PC-3 (cell line): ENCODE results near the gene ASB5. TPM values are rescaled to one million over a fixed set of nuclear protein-coding genes. Genes with fewer than 3 reads are reported as not detected.

ENCODE experiments used
- ATAC-seq: fragments of 200-7000 bp; cut with Tn5 transposase; 2 replicates; pipeline ENCODE4 v1.9.1; 2020; ENCODE audit warnings: mild to moderate bottlenecking, moderate library complexity
- BruUV-seq: library from RNA; stranded (reverse); fragments of 400-500 nt; replicated peaks from 2 replicates; lab custom pipeline; 2021; lab: Mats Ljungman, UMichigan
- CTCF ChIA-PET: fragments of 300-600 bp; sonication (Branson Sonifier 250); formaldehyde crosslinking; loops from one replicate; lab custom pipeline; 2022; ENCODE audit warnings: antibody characterized with exemption; lab: Charles Lee
- POLR2A ChIA-PET: fragments of 300-600 bp; sonication (Branson Sonifier 250); formaldehyde crosslinking; loops from one replicate; lab custom pipeline; 2022; ENCODE audit warnings: antibody characterized with exemption; ENCODE audit not compliant: unreplicated experiment; lab: Charles Lee
- DNase-seq: peaks from one replicate; pipeline ENCODE4 v3.0.0-alpha.2; 2015
- H2AFZ ChIP-seq: fragments of 300-600 bp; sonication (generic); 2 replicates; pipeline ENCODE4 v1.6.0; 2016; ENCODE audit warnings: antibody characterized with exemption, low read length
- H3F3A ChIP-seq: fragments of 300-600 bp; sonication (generic); one replicate; pipeline ENCODE4 v1.6.0; 2017; ENCODE audit warnings: antibody characterized with exemption, low read length, control low read depth, mild to moderate bottlenecking; ENCODE audit not compliant: unreplicated experiment
- H3K27ac ChIP-seq: fragments of 300-600 bp; sonication (generic); 2 replicates; pipeline ENCODE4 v1.5.1; 2016; ENCODE audit warnings: mild to moderate bottlenecking, low read length
- H3K27me3 ChIP-seq: fragments of 300-600 bp; sonication (generic); 2 replicates; pipeline ENCODE4 v1.6.1; 2016; ENCODE audit warnings: low read length, mixed read lengths
- H3K36me3 ChIP-seq: fragments of 300-600 bp; sonication (generic); 2 replicates; pipeline ENCODE4 v1.6.1; 2016; ENCODE audit warnings: low read depth, mixed run types, low read length, mixed read lengths
- H3K4me1 ChIP-seq: fragments of 300-600 bp; sonication (generic); 2 replicates; pipeline ENCODE4 v1.5.1; 2016; ENCODE audit warnings: low read length; ENCODE audit not compliant: insufficient read depth
- H3K4me2 ChIP-seq: fragments of 300-600 bp; sonication (generic); 2 replicates; pipeline ENCODE4 v1.6.0; 2016; ENCODE audit warnings: low read length
- H3K4me3 ChIP-seq: fragments of 300-600 bp; sonication (generic); 2 replicates; pipeline ENCODE4 v1.5.1; 2016; ENCODE audit warnings: mild to moderate bottlenecking, low read length, mixed read lengths
- H3K79me2 ChIP-seq: fragments of 300-600 bp; sonication (generic); 2 replicates; pipeline ENCODE4 v1.6.1; 2017; ENCODE audit warnings: low read length, mixed read lengths
- H3K9ac ChIP-seq: fragments of 300-600 bp; sonication (generic); 2 replicates; pipeline ENCODE4 v1.6.0; 2016; ENCODE audit warnings: mild to moderate bottlenecking, low read length
- H3K9me2 ChIP-seq: fragments of 300-600 bp; sonication (generic); replicated peaks from 2 replicates; pipeline ENCODE4 v1.6.1; 2016; ENCODE audit warnings: mixed run types, low read length, mixed read lengths
- H3K9me3 ChIP-seq: fragments of 300-600 bp; sonication (generic); 2 replicates; pipeline ENCODE4 v1.6.1; 2016; ENCODE audit warnings: low read length, mixed read lengths
- H4K20me1 ChIP-seq: fragments of 300-600 bp; sonication (generic); 2 replicates; pipeline ENCODE4 v1.6.1; 2016; ENCODE audit warnings: low read length, mixed read lengths
- CTCF ChIP-seq: fragments of 300-600 bp; sonication (generic); conservative IDR thresholded peaks from 2 replicates; pipeline ENCODE4 v1.5.1; 2017; ENCODE audit warnings: antibody characterized with exemption, low read depth, mild to moderate bottlenecking, low read length
- EZH2 ChIP-seq: fragments of 300-600 bp; sonication (generic); IDR thresholded peaks from one replicate; pipeline ENCODE4 v1.6.1; 2017; ENCODE audit warnings: antibody characterized with exemption, mild to moderate bottlenecking, low read length; ENCODE audit not compliant: unreplicated experiment
- EZH2phosphoT487 ChIP-seq: fragments of 300-600 bp; sonication (generic); IDR thresholded peaks from 2 replicates; pipeline ENCODE4 v1.6.1; 2018; ENCODE audit warnings: mild to moderate bottlenecking, antibody characterized with exemption, low read length, borderline replicate concordance
- intact Hi-C: fragments of 100-400 bp; cut with micrococcal nuclease; formaldehyde crosslinking; loops from 2 replicates; pipeline ENCODE4 v1.9.0; 2023
- total RNA-seq: library from RNA; depleted of rRNA; stranded (reverse); fragments of >200 nt; gene quantifications from 2 replicates; pipeline ENCODE4 v1.2.3, GENCODE V29; 2014

Gene ASB5
- total RNA-seq, 1 experiment from 2014 or later, result not detected

- no peaks in the 10 kb centered on the region for H3K79me2 ChIP-seq
- no peak for DNase-seq
- H3K9me3 ChIP-seq, result no peaks in the 10 kb centered on the region
- ChIA-PET POLR2A (no interaction called here), CTCF (no interaction called here)
- no peak for ATAC-seq
- H3F3A ChIP-seq, result no peaks in the 10 kb centered on the region
- intact Hi-C loops, result no loop called here
- H2AFZ ChIP-seq, result no peak overlapping the region
- no peaks in the 10 kb centered on the region for H3K9me2 ChIP-seq
- no peaks in the 10 kb centered on the region for H3K36me3 ChIP-seq
- BruUV-seq, result no TSS peak
- H3K4me1 ChIP-seq, result no peaks in the 10 kb centered on the region
- H3K4me3 ChIP-seq, result no peak overlapping the region
- no peak overlapping the region for H3K27ac ChIP-seq
- no peak for TF ChIP-seq CTCF
- no peak for TF ChIP-seq EZH2phosphoT487
- no peak for TF ChIP-seq EZH2
- no peaks in the 10 kb centered on the region for H3K27me3 ChIP-seq
- H4K20me1 ChIP-seq, result no peaks in the 10 kb centered on the region
- no peak overlapping the region for H3K4me2 ChIP-seq
- no peak overlapping the region for H3K9ac ChIP-seq
Measured at GRCh38 chr4:176210579-176211296, 58.3 kb downstream of the ASB5 start.

- DNase-seq, result no peak
- Histone ChIP-seq H3K36me3 (no peaks in the 10 kb centered on the region), H3K9ac (no peak overlapping the region), H3K27me3 (no peaks in the 10 kb centered on the region), H2AFZ (no peak overlapping the region), H3K9me3 (no peaks in the 10 kb centered on the region), H3F3A (no peaks in the 10 kb centered on the region), H3K4me1 (no peaks in the 10 kb centered on the region), H3K79me2 (no peaks in the 10 kb centered on the region), H3K27ac (no peak overlapping the region), H3K4me3 (no peak overlapping the region), H3K4me2 (no peak overlapping the region), H4K20me1 (no peaks in the 10 kb centered on the region), H3K9me2 (no peaks in the 10 kb centered on the region)
- ChIA-PET POLR2A (no interaction called here), CTCF (no interaction called here)
- no peak for TF ChIP-seq CTCF
- TF ChIP-seq EZH2, result no peak
- no peak for TF ChIP-seq EZH2phosphoT487
- BruUV-seq, result no TSS peak
- intact Hi-C loops, result no loop called here
- ATAC-seq, result no peak
Measured at GRCh38 chr4:176210101-176210500, 58.9 kb downstream of the ASB5 start.

GRCh38 chr4:176209535-176209934 lies 59.5 kb downstream of the ASB5 start:
- H3K27ac ChIP-seq, result no peak overlapping the region
- no peaks in the 10 kb centered on the region for H3K9me3 ChIP-seq
- H3F3A ChIP-seq, result no peaks in the 10 kb centered on the region
- ChIA-PET POLR2A (no interaction called here), CTCF (no interaction called here)
- ATAC-seq (no peak), DNase-seq (no peak)
- no peak overlapping the region for H3K9ac ChIP-seq
- H3K4me3 ChIP-seq, result no peak overlapping the region
- no peak for TF ChIP-seq EZH2phosphoT487
- no peak for TF ChIP-seq CTCF
- no peaks in the 10 kb centered on the region for H3K27me3 ChIP-seq
- no peaks in the 10 kb centered on the region for H3K4me1 ChIP-seq
- no peaks in the 10 kb centered on the region for H3K79me2 ChIP-seq
- H3K9me2 ChIP-seq, result no peaks in the 10 kb centered on the region
- BruUV-seq, result no TSS peak
- H2AFZ ChIP-seq, result no peak overlapping the region
- H3K4me2 ChIP-seq, result no peak overlapping the region
- no peaks in the 10 kb centered on the region for H4K20me1 ChIP-seq
- intact Hi-C loops, result no loop called here
- no peaks in the 10 kb centered on the region for H3K36me3 ChIP-seq
